ENCODE measurements around the gene KCNE1.

The KCNE1 gene

DNA sequence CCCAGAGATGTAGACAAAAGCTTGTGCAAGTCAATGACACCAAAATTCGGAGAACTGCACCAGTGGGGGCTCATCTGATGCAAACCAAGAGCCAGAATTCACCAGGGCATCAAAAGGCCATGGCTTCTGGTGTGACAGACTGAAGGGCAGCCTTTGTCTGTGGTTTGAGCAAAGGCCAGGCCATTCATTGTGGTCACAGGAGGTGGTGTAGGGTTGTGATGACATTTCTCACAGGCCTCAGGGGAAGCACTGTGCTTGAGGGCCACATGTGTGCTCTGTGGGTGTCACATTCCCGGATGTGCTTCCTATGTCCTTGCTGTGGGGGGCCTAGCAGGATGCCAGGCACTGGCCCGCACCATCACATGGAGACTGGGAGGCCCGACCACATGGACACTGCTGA lies 22.5 kb upstream of the KCNE1 start:
- no peak for FAIRE-seq

- no peak for FAIRE-seq
Measured at GRCh38 chr21:34533938-34534337, 21.9 kb upstream of the KCNE1 start.

DNA sequence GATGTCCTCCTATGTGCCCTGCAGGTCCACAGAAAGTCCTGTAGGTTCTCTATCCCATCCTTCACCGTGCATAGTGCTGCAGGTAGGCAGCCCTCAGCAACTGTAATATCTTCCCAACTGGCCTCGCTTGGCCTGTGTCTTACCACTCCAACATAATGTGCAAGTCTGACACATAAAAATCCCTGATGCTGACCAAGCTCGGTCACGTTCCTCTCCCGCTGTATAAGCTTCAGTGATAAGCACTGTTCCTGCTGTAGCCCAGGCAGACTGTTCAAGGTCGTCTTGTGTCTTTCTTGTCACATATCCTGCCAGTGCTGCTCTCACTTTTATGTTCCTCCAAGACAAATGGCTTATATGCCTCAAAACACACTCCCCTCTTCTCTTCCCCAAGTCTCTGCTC lies 19.4 kb upstream of the KCNE1 start:
- FAIRE-seq, result no peak

DNA sequence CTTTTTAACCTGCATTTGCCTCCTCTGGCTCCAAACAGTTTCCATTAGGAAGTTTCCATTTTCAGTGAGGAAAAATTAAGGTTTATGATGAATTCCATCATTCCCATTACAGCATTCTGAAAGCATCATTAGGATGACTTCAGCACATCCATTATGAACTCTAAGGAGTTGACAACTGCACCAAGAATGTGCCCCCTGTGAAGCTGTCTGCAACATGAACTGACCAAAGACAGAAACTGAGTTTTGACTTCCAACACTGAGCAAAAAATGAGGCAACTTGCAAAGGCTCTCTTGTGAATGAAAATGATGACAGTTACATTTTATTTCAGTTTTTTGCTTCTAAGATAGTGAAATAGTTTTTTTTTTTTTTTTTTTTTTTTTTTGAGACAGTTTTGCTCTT lies 18.3 kb upstream of the KCNE1 start:
- FAIRE-seq, result peak; percentile 76

GRCh38 chr21:34528131-34528561 lies 16.1 kb upstream of the KCNE1 start:
- peak; percentile 70 for FAIRE-seq

DNA sequence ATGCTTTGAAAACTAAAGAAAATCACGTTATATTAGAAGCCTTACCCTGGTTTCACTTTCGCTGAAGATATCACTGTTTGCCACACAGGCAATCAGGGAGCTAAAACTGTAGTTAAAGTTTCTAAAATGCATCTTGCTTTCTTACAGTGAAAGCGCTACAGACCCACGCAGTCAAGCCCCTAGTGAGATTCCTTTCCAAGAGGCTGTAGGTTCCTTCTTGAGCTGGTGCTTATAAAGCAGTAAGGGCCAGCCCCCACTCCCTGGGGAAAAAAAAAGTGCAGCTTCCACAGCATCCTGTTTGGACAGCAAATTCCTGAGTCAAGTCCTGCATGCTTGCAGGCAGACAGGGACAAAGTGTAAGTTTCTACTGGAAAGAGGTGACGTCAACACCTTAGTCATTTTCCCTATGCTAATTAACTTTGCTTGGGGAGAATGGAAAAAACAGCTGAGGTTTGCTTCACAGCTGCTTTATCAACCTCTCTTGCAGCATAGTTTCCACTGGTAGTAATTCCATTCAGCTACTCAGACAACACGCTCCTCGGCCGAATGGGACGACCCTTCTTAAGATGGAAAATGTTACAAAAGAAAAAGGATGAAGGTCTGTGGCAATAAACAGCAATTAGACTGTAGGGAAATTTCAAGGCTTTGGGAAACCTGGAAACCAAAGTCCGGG lies 14.7 kb upstream of the KCNE1 start:
- peak; percentile 98 for FAIRE-seq

DNA sequence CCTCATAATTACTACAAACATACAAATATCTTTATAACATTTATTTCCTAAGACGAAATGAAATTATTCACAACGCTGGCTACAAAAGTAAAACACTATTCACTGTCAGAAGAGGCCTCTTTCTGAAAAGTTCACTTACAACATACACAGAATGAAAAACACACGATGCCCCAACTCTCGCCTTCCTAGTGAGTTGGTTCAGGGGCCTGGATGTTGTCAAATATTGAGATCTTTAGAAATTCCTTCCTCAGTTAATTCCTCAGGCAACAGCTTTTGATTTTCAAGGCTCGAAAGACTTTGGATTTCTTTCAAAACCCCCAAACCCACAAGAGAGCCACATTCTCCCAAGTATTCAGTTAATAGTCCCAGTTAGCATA lies 14.2 kb upstream of the KCNE1 start:
- no peak for FAIRE-seq

GRCh38 chr21:34524646-34525601 lies 12.9 kb upstream of the KCNE1 start:
- FAIRE-seq, result no peak

GRCh38 chr21:34523019-34523555 lies 11.1 kb upstream of the KCNE1 start:
- FAIRE-seq, result no peak

DNA sequence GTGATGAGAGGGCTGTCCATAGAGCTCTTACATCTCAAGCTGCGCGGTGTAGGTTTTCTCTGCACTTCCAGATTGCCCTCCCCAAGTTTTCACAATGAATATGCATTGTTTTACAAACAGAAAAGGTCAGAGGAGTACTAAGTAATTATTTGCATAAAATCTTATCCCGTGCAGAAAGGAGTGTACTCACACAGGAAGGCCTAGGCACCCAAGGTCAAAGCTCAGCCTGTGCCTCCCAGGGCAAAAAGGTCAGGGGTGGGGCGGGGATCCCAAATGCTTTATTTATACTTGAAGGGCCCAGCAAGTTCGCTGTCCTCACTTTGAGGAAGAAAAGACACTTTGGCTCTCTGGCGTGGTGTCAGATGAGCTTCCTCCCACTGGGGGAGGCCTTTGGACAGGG lies 10.3 kb upstream of the KCNE1 start:
- no peak for FAIRE-seq

- no peak for FAIRE-seq
Measured at GRCh38 chr21:34521561-34521960, 9.6 kb upstream of the KCNE1 start.

DNA sequence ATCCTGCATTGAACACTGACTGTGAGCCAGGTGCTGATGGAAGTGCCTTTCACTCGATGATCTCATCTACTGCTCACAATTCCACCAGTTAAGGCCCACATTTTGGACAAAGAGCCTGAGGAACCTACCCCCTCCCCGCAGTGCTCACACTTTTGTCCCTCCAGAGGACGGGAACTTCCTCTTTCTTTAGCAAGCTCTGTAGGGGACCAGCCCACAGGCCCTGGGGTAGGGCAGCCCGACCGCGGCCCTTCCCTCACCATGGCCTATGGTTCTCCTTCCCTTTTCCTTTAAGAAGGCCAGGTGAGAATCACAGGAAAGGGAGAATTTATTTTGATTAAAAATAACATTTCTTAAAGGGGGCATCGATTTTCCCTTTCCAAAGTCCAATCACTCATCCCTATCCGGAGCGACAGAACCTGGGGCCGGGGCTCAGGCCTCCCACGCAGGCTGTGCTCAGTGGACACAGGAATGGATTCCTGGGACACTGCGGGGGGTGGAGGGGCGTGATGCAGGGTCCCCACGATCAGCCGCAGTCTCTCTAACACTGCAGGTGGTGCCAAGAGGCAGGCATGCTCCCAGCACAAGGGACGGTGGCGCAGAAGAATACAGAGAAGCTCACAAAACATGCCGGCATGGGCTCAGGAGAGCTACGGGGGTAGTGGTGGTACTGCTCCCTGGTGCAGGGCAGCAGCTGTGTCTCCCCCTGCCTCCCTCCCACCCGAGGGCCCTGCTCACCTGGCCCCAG lies 8.9 kb upstream of the KCNE1 start:
- no peak for FAIRE-seq

GRCh38 chr21:34520281-34520680 lies 8.3 kb upstream of the KCNE1 start:
- no peak for FAIRE-seq

GRCh38 chr21:34519694-34520093 lies 7.7 kb upstream of the KCNE1 start:
- FAIRE-seq, result no peak

- FAIRE-seq, result peak; percentile 6
Measured at GRCh38 chr21:34519016-34519415, 7.0 kb upstream of the KCNE1 start.

DNA sequence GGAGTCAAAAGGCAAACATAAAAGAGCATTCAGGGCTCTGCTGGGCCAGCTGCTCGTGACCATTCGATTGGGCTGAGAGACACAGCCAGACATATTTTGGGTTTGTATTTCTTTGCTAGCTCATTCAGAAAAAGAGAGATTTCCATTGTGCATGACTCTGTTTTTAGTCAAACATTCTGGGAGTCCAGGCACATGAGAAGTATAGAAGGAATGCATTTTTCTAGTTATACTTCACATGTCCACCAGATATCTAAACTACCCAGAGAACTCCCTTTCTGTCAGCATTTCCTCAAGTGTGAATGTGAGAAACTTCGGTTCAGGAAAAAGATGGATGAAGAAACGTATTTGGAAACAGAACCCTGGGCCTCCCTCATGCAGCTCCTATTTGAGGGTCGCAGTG lies 6.3 kb upstream of the KCNE1 start:
- FAIRE-seq, result no peak

DNA sequence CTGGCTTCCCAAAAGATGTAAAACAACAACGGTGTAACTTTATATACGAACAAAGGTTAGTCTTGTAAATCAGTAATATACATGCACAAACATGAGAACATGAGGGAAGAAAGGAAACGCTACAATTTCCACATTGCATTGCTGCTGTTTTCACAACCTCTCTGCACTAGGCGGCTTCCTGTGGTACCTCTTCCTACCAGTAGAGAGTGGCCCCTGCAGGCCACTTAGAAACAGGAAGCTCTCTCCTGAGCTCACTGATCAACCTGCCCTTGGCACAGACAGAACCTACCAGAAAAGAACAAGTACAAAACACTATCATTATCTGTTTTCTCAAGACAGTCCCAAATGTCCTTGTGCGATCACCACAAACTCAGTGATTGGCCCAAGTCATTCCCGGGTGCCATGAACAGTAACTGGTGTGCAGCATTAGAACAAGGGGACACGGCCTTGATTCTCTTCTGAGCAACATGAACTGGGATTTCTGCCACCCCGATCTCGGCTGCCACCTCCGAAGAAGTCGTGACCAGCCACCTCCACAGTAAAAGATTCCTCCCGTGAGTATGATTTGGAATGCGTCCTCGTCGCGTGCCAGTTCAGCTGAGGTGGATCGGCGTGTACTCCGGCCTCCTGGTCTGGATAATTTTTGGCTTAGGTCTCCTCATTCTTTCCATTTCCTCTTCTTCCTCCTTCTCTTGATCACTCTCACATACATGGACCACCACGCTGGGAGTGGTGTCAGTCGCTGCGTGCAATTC lies 5.7 kb upstream of the KCNE1 start:
- peak; percentile 58 for FAIRE-seq

- no peak for FAIRE-seq
Measured at GRCh38 chr21:34517039-34517438, 5.0 kb upstream of the KCNE1 start.

DNA sequence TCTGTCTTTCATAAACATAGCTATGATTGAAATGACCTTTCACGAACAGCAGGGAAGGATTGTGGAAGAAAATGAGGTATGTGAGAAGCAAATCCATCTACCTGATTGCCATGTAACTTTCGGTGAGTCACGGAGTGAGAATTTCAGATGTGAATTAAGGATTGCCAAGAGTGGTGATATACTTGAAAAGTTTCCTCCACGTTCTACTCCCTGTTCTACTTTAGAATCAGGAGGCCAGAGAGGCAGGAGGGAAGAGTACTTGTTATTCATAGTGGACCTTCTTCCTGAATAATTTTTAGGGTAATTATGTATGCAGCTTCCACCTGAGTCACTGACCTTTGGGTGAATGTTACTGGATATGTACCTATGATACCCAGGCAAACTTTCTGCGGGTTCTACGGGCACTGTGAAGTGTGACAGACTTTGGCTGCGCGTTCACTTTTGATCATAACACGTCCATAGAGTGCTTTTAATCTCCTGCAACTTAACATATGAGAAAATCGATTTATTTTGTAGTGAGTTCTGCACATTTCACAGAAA lies 2.6 kb upstream of the KCNE1 start:
- no peak for FAIRE-seq

DNA sequence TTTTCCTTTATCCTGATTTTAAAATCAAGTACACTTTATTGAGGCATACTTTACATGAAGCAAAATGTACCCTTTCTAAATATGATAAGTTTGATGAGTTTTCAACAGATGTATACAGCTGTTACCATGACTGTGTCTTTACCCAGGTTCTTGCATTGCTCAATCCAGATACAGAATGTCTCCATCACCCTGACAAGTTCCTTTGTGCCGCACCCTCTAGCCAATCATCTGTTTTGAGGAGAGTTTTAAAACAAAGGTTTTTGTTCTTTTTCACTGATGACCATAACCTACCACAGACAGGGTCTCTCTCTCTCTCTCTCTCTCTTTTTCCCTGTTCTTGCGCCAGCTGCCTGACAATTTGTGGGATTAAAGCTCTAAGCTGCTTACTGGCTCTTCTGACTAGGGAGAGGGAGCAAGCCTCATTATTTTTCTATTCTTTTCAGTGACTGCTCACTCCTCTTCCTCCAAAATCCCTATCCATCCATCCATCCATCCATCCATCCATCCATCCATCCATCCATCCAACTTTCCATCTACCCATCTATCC lies 1.2 kb upstream of the KCNE1 start:
- no peak for FAIRE-seq

DNA sequence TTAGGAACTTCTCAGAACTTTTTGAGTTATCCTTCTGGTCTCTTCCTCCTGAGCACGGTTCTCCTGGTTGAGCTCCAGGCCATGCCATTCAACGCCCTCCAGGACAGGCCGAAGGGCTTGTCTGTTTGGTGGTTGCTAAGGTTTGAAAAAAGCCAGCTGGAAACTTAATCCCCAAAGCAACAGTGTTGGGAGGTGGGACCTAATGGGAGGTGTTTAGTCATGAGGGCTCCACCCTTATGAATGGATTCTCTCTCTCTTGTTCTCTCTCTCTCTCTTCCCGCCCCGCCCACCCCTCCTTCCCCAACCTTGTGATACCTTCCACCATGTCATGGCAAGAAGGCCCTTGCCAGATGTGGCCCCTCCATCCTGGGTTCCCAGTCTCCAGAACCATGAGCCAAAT lies 829 bp downstream of the KCNE1 start:
- FAIRE-seq, result no peak
